Urothelium cell line (cell line): ENCODE measurements around the gene SMC6.

Source experiments
- DNase-seq: peaks from one replicate; pipeline ENCODE4 v3.0.0; 2011; ENCODE audit warnings: low spot score, mixed read lengths
- FAIRE-seq: peaks from 2 replicates; lab custom pipeline; 2011; peaks lifted over from hg19 to GRCh38; lab: Jason Lieb, UNC

SMC6 gene

GRCh38 chr2:17763641-17764333 is 10.2 kb upstream of the SMC6 start:
- FAIRE-seq (no peak), DNase-seq (no peak)

GRCh38 chr2:17762451-17762850 is 8.8 kb upstream of the SMC6 start:
- no peak for FAIRE-seq
- no peak for DNase-seq

GRCh38 chr2:17759805-17760204 is 6.2 kb upstream of the SMC6 start:
- DNase-seq (no peak), FAIRE-seq (no peak)

- FAIRE-seq, result no peak
- DNase-seq, result no peak
These were observed 4.5 kb upstream of the SMC6 start for GRCh38 chr2:17758118-17758517.

GRCh38 chr2:17757321-17757720 is 3.7 kb upstream of the SMC6 start:
- no peak for DNase-seq

GRCh38 chr2:17756668-17757067 is 3.1 kb upstream of the SMC6 start:
- DNase-seq, result no peak
- FAIRE-seq, result no peak

More at GRCh38 chr2:17757321-17757720, 3.7 kb upstream of the SMC6 start:
- FAIRE-seq, result no peak

GRCh38 chr2:17754773-17755425 is 1.3 kb upstream of the SMC6 start:
- DNase-seq (no peak), FAIRE-seq (no peak)

- DNase-seq (peak; percentile 53), FAIRE-seq (no peak)
These were observed 463 bp downstream of the SMC6 start for GRCh38 chr2:17752892-17753802.

- DNase-seq, result no peak
- FAIRE-seq, result no peak
These were observed 1.4 kb downstream of the SMC6 start for GRCh38 chr2:17752246-17752645.

GRCh38 chr2:17749753-17750438 is 3.7 kb downstream of the SMC6 start:
- DNase-seq, result no peak
- no peak for FAIRE-seq

GRCh38 chr2:17748745-17749144 is 4.9 kb downstream of the SMC6 start:
- no peak for DNase-seq
- no peak for FAIRE-seq

- DNase-seq (no peak), FAIRE-seq (no peak)
These were observed 5.7 kb downstream of the SMC6 start for GRCh38 chr2:17747684-17748452.

- no peak for DNase-seq
- FAIRE-seq, result no peak
These were observed 13.4 kb downstream of the SMC6 start for GRCh38 chr2:17740203-17740602.

GRCh38 chr2:17736989-17737388 is 16.6 kb downstream of the SMC6 start:
- no peak for FAIRE-seq
- DNase-seq, result no peak

GRCh38 chr2:17735864-17736263 is 17.7 kb downstream of the SMC6 start:
- DNase-seq (no peak), FAIRE-seq (no peak)

GRCh38 chr2:17733599-17733998 is 20.0 kb downstream of the SMC6 start:
- no peak for FAIRE-seq

GRCh38 chr2:17729880-17730279 is 23.7 kb downstream of the SMC6 start:
- no peak for DNase-seq
- no peak for FAIRE-seq

More at GRCh38 chr2:17733599-17733998, 20.0 kb downstream of the SMC6 start:
- no peak for DNase-seq

GRCh38 chr2:17728210-17728609 is 25.4 kb downstream of the SMC6 start:
- FAIRE-seq (no peak), DNase-seq (no peak)

- DNase-seq (peak; percentile 27), FAIRE-seq (no peak)
These were observed 33.8 kb downstream of the SMC6 start for GRCh38 chr2:17719562-17720371.
